Esophagus squamous epithelium (tissue), 5 donors: ENCODE results near the gene TSPEAR. TPM values are rescaled to one million over a fixed set of nuclear protein-coding genes. Genes with fewer than 3 reads are reported as not detected.

Experiments used
- DNase-seq: peaks from one replicate; lab custom pipeline; 2025; lab: John Stamatoyannopoulos, UW
- H3K27ac ChIP-seq, 4 donors: fragments of 200-600 bp; sonication (generic); one replicate each; pipeline ENCODE4 v1.5.1; 2016 to 2019; ENCODE audit warnings: mild to moderate bottlenecking in 1 of 4
- H3K27me3 ChIP-seq, 4 donors: fragments of 200-600 bp; sonication (generic); 1 replicate in 3 of 4; 2 replicates in 1 of 4; pipeline versions ENCODE4 v1.5.1 to v1.6.0; 2017 to 2021; ENCODE audit warnings: antibody characterized with exemption in 1 of 4
- H3K36me3 ChIP-seq, 3 donors: fragments of 200-600 bp; sonication (generic); one replicate each; pipeline ENCODE4 v1.5.1; 2016 to 2019
- H3K4me1 ChIP-seq, 3 donors: fragments of 200-600 bp; sonication (generic); one replicate each; pipeline ENCODE4 v1.5.1; 2017 to 2019
- H3K4me3 ChIP-seq, 4 donors: fragments of 200-600 bp; sonication (generic); 1 replicate in 3 of 4; 2 replicates in 1 of 4; pipeline ENCODE4 v1.5.1; 2016 to 2019; ENCODE audit warnings: mild to moderate bottlenecking in 2 of 4, moderate library complexity in 1 of 4
- H3K9me3 ChIP-seq, 3 donors: fragments of 200-600 bp; sonication (generic); one replicate each; pipeline ENCODE4 v1.5.1; 2016 to 2019
- CTCF ChIP-seq, 6 experiments: fragments of 450-650 bp in 4 of 6; fragments of 200-600 bp in 2 of 6; sonication (generic) in 2 of 6; IDR thresholded peaks; one replicate each; pipeline ENCODE4 v1.5.1; 2016 to 2019; ENCODE audit warnings: antibody characterized with exemption in 6 of 6, mild to moderate bottlenecking in 4 of 6, moderate library complexity in 4 of 6
- POLR2A ChIP-seq, 4 donors: fragments of 450-650 bp; IDR thresholded peaks; one replicate each; pipeline ENCODE4 v1.6.1; 2017; ENCODE audit warnings: antibody characterized with exemption in 4 of 4, mild to moderate bottlenecking in 4 of 4, moderate library complexity in 3 of 4
- WGBS, 2 donors: methylation state at CpG; one replicate each; pipeline ENCODE4 v1.1.5; 2018; 5-methylcytosine and 5-hydroxymethylcytosine counted together
- intact Hi-C: fragments of 100-400 bp; cut with DNase I; formaldehyde crosslinking; loops from one replicate; pipeline ENCODE4 v1.15.0; 2022
- total RNA-seq, 4 donors: library from RNA; depleted of rRNA; stranded (reverse); fragments of >200 nt; gene quantifications; one replicate each; pipeline ENCODE4 v1.1.0, GENCODE V29; 2016
- donor health status: DM: yes; HTN: yes; CAD: no.

The TSPEAR gene
- total RNA-seq, 4 donors from 2014 or later: not detected

- Histone ChIP-seq H3K27ac (no peak overlapping the region), H3K27me3 (peaks cover 0 to 73% (median 0%) of the 10 kb centered on the region in 4 donors), H3K4me3 (no peak overlapping the region), H3K9me3 (no peaks in the 10 kb centered on the region), H3K4me1 (peaks cover 5 to 13% (median 7%) of the 10 kb centered on the region in 3 donors), H3K36me3 (no peaks in the 10 kb centered on the region)
- DNase-seq: no peak
- no CpG with 5 or more reads among the region's 8 CpGs for WGBS, 2 donors
- intact Hi-C loops: no loop called here
- no peak for TF ChIP-seq CTCF (IDR thresholded peaks at IDR 0.05)
- no peak for TF ChIP-seq POLR2A (IDR thresholded peaks at IDR 0.05)
Observed at GRCh38 chr21:44758141-44758561, 46.8 kb upstream of the TSPEAR start.

DNA sequence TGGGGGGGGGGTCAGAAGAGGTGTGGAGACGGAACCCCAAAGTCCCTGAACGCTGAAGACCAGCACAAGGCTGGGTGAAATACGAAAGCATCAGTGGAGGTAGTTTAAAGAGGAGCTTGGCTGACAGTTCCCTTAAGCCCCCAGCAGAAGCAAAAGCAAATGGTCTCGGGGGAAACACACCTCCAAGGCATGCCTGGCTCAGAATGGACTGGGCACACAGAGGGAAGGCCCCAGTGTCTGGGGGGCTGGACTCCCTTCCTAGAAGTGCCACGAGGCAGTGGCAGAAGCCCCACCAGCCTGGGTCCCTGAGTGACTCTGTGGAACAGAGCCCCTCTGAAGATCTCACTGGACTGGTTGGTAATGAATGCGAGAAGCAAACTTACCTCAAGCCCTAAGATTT, 46.4 kb upstream of the TSPEAR start:
- intact Hi-C loops: no loop called here
- peaks cover 8 to 15% (median 9%) of the 10 kb centered on the region in 3 donors for H3K4me1 ChIP-seq
- WGBS, 2 donors: 67 to 84% methylated on average over 5 to 6 of the region's 6 CpGs
- H3K27ac ChIP-seq: no peak overlapping the region
- no peak overlapping the region for H3K4me3 ChIP-seq
- H3K9me3 ChIP-seq: no peaks in the 10 kb centered on the region
- H3K27me3 ChIP-seq: peaks cover 0 to 72% (median 0%) of the 10 kb centered on the region in 4 donors
- TF ChIP-seq POLR2A (IDR thresholded peaks at IDR 0.05) (no peak), CTCF (IDR thresholded peaks at IDR 0.05) (no peak)
- H3K36me3 ChIP-seq: no peaks in the 10 kb centered on the region
- DNase-seq: no peak

DNA sequence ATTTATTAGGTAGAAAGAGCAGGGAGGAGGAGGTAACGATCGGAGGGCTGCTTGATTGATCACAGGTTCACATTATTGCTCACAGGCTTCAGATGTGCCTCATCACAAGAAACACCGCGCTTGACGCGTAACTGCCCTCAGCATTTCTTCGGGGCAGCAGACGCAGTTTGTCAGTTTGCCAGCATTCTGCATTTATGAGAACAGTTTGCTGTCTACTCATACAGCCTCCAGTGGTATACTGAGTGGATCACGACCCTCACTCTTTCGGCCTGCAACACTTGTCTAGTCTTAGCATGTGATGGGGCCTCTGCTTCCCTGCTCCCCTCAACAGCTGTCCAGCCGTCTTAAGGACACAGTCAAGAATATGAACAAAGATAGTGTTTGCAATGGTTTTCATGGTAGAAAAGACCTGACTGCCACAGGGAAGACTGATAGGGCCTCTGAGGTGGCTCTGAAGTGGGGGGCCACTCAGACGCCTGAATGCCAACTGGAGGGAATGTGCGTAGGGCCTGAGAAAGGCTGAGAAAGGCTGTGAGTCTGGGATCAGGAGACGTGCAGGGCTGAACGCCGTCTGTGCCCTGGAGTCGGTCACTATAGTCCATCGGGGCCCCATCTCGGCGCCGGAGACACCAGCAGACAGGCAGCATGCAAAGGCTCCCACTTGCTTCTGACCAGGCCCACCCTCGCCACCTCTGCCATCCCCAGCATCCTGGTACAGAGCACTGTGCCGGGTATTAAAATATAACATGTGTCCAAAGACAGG, 45.2 kb upstream of the TSPEAR start:
- Histone ChIP-seq H3K4me3 (no peak overlapping the region), H3K27me3 (peaks cover 0 to 73% (median 0%) of the 10 kb centered on the region in 4 donors), H3K4me1 (peaks cover 8 to 20% (median 13%) of the 10 kb centered on the region in 3 donors), H3K9me3 (no peaks in the 10 kb centered on the region), H3K27ac (no peak overlapping the region), H3K36me3 (no peaks in the 10 kb centered on the region)
- intact Hi-C loops: no loop called here
- DNase-seq: no peak
- WGBS, 2 donors: 80 to 90% methylated on average over 21 to 22 of the region's 23 CpGs
- no peak for TF ChIP-seq CTCF (IDR thresholded peaks at IDR 0.05)
- TF ChIP-seq POLR2A (IDR thresholded peaks at IDR 0.05): no peak

DNA sequence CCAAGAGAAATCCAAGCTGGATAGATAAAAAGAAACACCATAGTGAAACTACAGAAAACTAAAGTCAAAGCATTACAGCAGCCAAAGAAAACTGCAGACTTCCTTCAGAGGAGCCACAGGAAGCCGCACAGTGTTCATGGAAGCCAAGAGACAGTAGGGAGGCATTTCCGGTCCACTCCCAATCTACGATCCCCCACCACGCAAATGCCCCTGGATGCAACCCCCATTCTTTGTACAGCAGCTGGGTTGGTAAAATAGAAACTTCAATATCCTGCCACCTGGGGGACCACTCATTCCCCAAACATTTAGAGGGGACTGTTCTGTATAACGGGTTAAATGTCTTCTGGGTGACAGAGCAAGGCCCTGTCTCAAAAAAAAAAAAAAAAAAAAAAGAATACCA, 43.9 kb upstream of the TSPEAR start:
- no peak for TF ChIP-seq POLR2A (IDR thresholded peaks at IDR 0.05)
- TF ChIP-seq CTCF (IDR thresholded peaks at IDR 0.05): no peak
- intact Hi-C loops: no loop called here
- H3K4me3 ChIP-seq: no peak overlapping the region
- H3K27me3 ChIP-seq: peaks cover 0 to 81% (median 0%) of the 10 kb centered on the region in 4 donors
- H3K27ac ChIP-seq: no peak overlapping the region
- 74 to 86% methylated on average over 5 of the region's 5 CpGs for WGBS, 2 donors
- no peaks in the 10 kb centered on the region for H3K36me3 ChIP-seq
- DNase-seq: no peak
- no peaks in the 10 kb centered on the region for H3K9me3 ChIP-seq
- H3K4me1 ChIP-seq: peaks cover 8 to 19% (median 13%) of the 10 kb centered on the region in 3 donors

DNA sequence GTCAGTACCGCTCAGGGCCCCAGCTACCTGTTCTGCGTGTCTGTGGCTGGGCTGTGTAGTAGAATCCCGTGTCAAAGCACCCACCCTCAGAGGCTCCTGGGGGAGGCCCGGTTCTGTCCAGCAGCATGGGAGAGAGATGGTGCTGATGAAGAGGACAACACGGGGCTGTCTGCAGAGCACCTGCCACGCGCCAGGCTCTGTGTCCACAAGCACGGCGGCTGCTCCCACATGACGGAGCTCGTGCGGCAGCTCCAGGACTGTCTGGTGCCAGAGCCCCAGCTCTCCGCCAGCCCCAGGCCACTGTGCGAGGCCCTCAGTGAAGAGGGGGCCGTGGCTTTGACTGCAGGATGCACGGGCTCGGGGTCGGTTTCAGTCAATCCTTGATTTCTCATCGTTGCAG, 42.0 kb upstream of the TSPEAR start:
- 30 to 70% methylated on average over 2 to 7 of the region's 19 CpGs for WGBS, 2 donors
- no peak for DNase-seq
- Histone ChIP-seq H3K9me3 (no peaks in the 10 kb centered on the region), H3K4me3 (no peak overlapping the region), H3K27me3 (peaks cover 0 to 85% (median 0%) of the 10 kb centered on the region in 4 donors), H3K36me3 (no peaks in the 10 kb centered on the region), H3K27ac (no peak overlapping the region), H3K4me1 (peaks cover 12 to 37% (median 24%) of the 10 kb centered on the region in 3 donors)
- TF ChIP-seq CTCF (IDR thresholded peaks at IDR 0.05): no peak
- TF ChIP-seq POLR2A (IDR thresholded peaks at IDR 0.05): no peak
- intact Hi-C loops: no loop called here
